Osteocyte (in vitro differentiated cells): ENCODE results near the gene GRPEL2. TPM values are rescaled to one million over a fixed set of nuclear protein-coding genes. Genes with fewer than 3 reads are reported as not detected.

Experiments used
- DNase-seq: peaks from one replicate; pipeline ENCODE4 v3.0.0; 2021; ENCODE audit warnings: mixed read lengths; ENCODE audit not compliant: unreplicated experiment; ENCODE audit errors: extremely low spot score
- H3K27ac Mint-ChIP-seq: one replicate; pipeline ENCODE4 v1.8.0; 2021; ENCODE audit warnings: mild to moderate bottlenecking, mixed read lengths; ENCODE audit not compliant: unreplicated experiment
- H3K27me3 Mint-ChIP-seq: one replicate; pipeline ENCODE4 v1.8.0; 2021; ENCODE audit warnings: mixed read lengths; ENCODE audit not compliant: unreplicated experiment
- H3K36me3 Mint-ChIP-seq: one replicate; pipeline ENCODE4 v1.8.0; 2021; ENCODE audit warnings: mixed read lengths; ENCODE audit not compliant: unreplicated experiment
- H3K4me1 Mint-ChIP-seq: one replicate; pipeline ENCODE4 v1.8.0; 2021; ENCODE audit warnings: mixed read lengths; ENCODE audit not compliant: unreplicated experiment
- H3K4me3 Mint-ChIP-seq: one replicate; pipeline ENCODE4 v1.8.0; 2021; ENCODE audit warnings: mild to moderate bottlenecking, moderate library complexity, mixed read lengths; ENCODE audit not compliant: unreplicated experiment
- H3K9me3 Mint-ChIP-seq: one replicate; pipeline ENCODE4 v1.8.0; 2021; ENCODE audit warnings: mixed read lengths; ENCODE audit not compliant: unreplicated experiment
- CTCF ChIP-seq: fragments of 200-600 bp; sonication (generic); IDR thresholded peaks from 2 replicates; pipeline ENCODE4 v1.5.0; 2021; ENCODE audit warnings: antibody characterized with exemption, mild to moderate bottlenecking, moderate library complexity
- total RNA-seq: library from RNA; stranded (reverse); gene quantifications from 2 replicates; pipeline ENCODE4 v1.2.1, GENCODE V29; 2021

The GRPEL2 gene
- total RNA-seq, 1 donor from 2014 or later = 25.2 TPM

DNA sequence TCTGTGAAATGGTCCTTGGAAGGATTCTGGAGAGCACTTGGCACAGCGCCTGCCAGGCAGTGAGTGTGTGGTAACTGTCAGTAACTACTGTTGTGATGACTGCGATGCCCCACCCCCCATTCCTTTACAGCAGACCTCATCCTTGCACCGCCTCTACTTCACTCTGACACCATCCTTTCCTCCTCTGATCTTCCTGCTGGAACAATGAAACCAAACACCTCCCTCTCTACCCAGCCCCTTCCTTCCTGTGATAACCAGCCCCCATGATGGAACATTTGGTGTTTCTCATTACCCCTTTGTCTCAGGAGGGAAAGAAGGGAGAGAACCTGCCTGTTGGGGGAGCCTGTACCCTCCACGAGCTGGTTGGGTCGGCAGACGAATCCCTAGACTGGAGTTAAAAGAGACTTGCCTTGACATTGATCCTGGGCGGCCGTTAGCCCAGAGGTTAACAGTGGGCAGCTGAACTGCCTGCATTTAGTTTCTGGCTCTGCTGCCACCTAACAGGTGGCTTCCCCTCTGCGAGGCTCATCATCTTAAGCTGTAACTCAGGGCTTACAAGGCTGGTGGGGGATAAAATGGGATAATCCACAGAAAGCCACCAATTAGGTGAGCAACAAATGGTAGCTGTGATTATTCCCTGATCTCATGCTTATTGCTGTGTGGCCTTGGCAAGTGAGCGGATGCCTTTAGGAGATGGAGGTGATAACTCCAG, 34.2 kb upstream of the GRPEL2 start:
- no peak for TF ChIP-seq CTCF
- Mint-ChIP-seq H3K36me3 (no peaks in the 10 kb centered on the region), H3K27ac (no peak overlapping the region), H3K4me1 (peaks cover 3% of the 10 kb centered on the region), H3K9me3 (no peaks in the 10 kb centered on the region), H3K4me3 (no peak overlapping the region), H3K27me3 (no peaks in the 10 kb centered on the region)
- no peak for DNase-seq

DNA sequence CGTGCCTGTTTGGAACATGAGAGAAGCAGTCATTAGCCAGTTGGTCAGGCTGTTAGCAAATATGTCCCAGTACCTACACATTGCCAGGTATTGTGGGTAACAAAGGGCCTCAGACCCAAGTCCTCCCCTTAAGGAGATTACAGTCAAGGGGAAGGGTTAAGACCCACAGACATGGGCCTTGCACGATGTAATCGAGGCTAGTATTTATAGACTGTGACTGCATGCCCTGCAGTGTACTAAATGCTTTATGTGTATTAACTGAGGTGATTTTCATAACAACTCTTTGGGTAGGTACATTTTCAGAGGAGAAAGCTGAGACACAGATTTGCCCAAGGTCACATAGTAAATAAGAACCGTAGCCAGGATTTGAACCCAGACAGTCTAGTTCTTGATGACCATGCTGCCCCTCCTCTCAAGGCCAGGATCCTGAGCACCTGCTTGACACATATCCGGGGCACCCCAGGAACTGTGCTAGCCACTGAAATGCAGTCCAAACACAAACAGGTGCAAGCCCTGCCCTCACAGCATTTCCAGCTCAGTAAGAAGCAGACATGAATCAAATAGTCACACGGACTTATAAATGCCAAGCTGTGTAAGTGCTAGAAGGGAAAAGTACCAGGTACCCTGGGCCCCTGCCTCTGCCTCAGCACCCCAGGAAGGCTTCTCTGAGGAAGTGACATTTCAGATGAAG, 32.0 kb upstream of the GRPEL2 start:
- Mint-ChIP-seq H3K27ac (no peak overlapping the region), H3K4me1 (peaks cover 3% of the 10 kb centered on the region), H3K27me3 (no peaks in the 10 kb centered on the region), H3K4me3 (no peak overlapping the region), H3K36me3 (no peaks in the 10 kb centered on the region), H3K9me3 (no peaks in the 10 kb centered on the region)
- no peak for TF ChIP-seq CTCF
- no peak for DNase-seq

DNA sequence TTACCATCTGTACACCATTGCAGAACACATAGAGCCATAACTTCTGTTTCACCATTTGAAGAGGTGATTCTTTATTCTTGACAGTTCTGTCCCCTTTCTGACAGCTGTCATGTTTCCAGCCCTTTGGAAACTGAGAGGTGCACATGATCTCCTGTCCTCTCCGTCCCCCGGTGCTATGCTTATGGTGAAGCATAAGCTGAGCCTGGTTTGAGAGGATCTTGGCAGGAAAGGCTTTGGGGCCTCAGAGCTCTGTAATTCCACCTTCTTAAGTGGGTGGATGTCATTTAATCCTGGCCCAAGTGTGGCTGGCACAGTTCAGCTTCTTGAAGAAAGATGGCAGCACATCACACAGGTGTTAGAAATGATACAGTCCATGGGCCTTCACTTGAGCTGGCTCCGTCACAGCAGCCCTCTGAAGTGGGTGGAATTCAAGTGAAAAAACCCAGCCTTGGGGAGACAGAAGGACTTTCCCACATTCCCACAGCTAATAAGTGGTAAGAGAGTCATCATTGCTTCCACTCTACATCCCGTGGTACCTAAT, 30.7 kb upstream of the GRPEL2 start:
- no peaks in the 10 kb centered on the region for H3K27me3 Mint-ChIP-seq
- peaks cover 3% of the 10 kb centered on the region for H3K4me1 Mint-ChIP-seq
- no peak overlapping the region for H3K27ac Mint-ChIP-seq
- peak; percentile 17 for TF ChIP-seq CTCF
- H3K4me3 Mint-ChIP-seq = no peak overlapping the region
- no peak for DNase-seq
- no peaks in the 10 kb centered on the region for H3K36me3 Mint-ChIP-seq
- H3K9me3 Mint-ChIP-seq = no peaks in the 10 kb centered on the region

GRCh38 chr5:149315753-149316152, 29.5 kb upstream of the GRPEL2 start:
- Mint-ChIP-seq H3K27ac (no peak overlapping the region), H3K9me3 (no peaks in the 10 kb centered on the region), H3K36me3 (no peaks in the 10 kb centered on the region), H3K27me3 (no peaks in the 10 kb centered on the region), H3K4me3 (no peak overlapping the region), H3K4me1 (peaks cover 11% of the 10 kb centered on the region)
- no peak for DNase-seq
- TF ChIP-seq CTCF = no peak
